ENCODE data around the gene OR51L1.

The OR51L1 gene

DNA sequence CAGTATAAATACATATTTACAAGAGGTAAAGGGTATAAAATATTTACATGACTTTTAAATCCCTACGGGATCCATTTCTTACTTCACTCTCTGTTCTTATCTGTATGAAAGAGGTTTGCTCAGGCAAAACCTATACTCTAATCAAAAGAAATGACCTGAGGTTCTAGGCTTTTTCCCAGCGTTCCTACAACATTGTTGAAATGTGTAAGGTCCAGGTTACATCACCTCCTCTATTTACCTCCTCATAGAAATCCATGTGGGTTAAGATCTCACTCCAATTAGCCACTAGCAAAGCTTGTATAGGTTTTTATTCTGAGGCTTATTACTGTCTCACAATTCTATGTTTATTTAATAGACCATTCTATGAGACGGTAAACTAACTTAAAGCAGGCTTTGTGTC is 12.0 kb upstream of the OR51L1 start:
- H3K4me3 ChIP-seq (ENCODE audit: low read depth, low read length): no peak overlapping the region
- TF ChIP-seq CTCF (IDR thresholded peaks at IDR 0.05; ENCODE audit: low read depth, low read length): no peak

DNA sequence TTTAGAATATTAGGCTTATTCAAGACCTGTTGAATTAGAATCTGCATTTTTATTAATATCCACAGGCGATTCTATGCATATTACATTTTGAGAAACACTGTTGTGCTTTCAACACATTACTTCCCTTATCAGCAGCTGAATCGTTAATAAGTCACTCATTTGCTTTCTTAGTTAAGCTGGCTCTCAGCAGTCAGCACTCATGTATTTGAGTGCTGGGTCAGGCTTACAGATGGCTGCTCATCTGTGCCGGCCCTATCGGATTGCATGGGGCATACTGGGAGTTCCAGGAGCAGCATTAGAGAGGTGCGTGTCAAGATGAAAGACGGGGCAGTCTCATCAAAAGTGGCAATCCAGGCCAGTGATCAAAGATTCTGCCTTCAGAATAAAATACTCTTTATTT is 10.8 kb upstream of the OR51L1 start:
- no peak overlapping the region for H3K4me3 ChIP-seq (ENCODE audit: low read depth, low read length)
- TF ChIP-seq CTCF (IDR thresholded peaks at IDR 0.05; ENCODE audit: low read depth, low read length): no peak

- TF ChIP-seq CTCF (IDR thresholded peaks at IDR 0.05; ENCODE audit: low read depth, low read length): peak; percentile 39
- no peak overlapping the region for H3K4me3 ChIP-seq (ENCODE audit: low read depth, low read length)
These were observed 3.6 kb upstream of the OR51L1 start for GRCh38 chr11:4991060-4991459.

GRCh38 chr11:5004424-5005274 is 10.0 kb downstream of the OR51L1 start:
- TF ChIP-seq CTCF (IDR thresholded peaks at IDR 0.05; ENCODE audit: low read depth, low read length): peak; percentile 50
- no peak overlapping the region for H3K4me3 ChIP-seq (ENCODE audit: low read depth, low read length)

DNA sequence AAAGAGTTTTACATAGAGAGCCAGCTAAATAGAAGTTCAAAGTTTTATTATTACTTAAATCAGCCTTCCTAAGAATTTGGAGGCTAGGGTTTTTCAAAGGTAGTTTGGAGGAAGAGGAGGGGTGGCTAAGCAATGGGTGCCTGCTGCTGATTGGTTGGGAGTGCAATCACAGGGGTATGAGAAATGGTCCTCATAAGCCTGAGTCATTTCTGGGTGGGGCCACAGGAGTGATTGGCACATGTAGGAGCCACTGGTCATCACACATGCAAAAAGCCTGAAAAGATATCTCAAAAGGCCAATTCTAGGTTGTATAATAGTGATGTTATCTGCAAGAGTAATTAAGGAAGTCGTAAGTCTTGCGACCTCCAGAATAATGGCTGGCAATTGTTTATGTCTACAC is 12.9 kb downstream of the OR51L1 start:
- no peak overlapping the region for H3K4me3 ChIP-seq (ENCODE audit: low read depth, low read length)
- no peak for TF ChIP-seq CTCF (IDR thresholded peaks at IDR 0.05; ENCODE audit: low read depth, low read length)

DNA sequence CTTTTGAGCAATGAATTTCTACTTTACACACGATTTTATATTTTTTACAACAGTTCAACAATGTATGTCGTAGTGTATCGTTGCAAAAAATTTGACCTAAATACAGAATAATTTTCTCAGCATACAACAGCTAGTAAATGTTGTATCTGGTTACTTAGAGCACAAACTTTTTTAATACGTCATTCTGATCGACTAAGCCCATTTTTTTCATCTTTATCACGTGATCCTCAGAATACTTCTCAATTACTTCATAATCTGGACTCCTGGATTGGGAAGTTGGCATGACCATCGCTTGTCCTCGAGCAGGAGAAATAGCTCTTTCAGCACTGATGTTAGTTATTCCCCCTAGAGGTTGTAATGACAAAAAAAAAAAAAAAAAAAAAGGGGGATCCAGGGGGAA is 16.6 kb downstream of the OR51L1 start:
- no peak for TF ChIP-seq CTCF (IDR thresholded peaks at IDR 0.05; ENCODE audit: low read depth, low read length)

DNA sequence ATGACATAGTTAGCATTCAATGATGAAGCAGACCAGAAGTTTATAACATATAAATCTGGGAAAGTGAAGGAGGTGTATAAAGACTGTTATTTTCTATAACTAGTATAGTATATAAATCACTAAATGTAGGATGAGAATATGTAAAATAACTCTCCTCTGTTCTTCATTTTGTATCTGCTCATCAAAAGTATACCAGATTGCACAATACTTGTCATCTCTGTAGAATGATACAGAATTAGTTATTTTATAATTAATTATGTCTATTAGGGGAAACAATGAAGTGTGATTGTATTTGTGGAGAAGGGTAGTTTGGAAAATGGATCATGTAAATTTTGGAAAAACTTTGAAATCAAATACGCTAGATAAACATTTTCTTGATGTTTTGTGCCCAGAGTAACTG is 18.4 kb downstream of the OR51L1 start:
- H3K4me3 ChIP-seq (ENCODE audit: low read depth, low read length): no peak overlapping the region
- TF ChIP-seq CTCF (IDR thresholded peaks at IDR 0.05; ENCODE audit: low read depth, low read length): no peak

More for the DNA sequence above, 16.6 kb downstream of the OR51L1 start:
- H3K4me3 ChIP-seq (ENCODE audit: low read depth, low read length): no peak overlapping the region
